HEK293 (cell line): Measurements from ENCODE around the gene RNF169.

ENCODE experiments used
- CTCF ChIA-PET: fragments of 350-600 bp; formaldehyde crosslinking; extraction: SDS; loops from one replicate; lab custom pipeline; 2021; ENCODE audit warnings: antibody characterized with exemption; lab: Yijun Ruan, JAX
- POLR2A ChIA-PET: fragments of 300-600 bp; formaldehyde crosslinking; extraction: SDS; loops from one replicate; lab custom pipeline; 2020; ENCODE audit warnings: antibody characterized with exemption, inconsistent platforms; lab: Yijun Ruan, JAX
- H3K27ac ChIP-seq: fragments of 200-500 bp; sonication (Bioruptor generic); 2 replicates; pipeline ENCODE4 v1.5.1; 2014; ENCODE audit warnings: low read depth, low read length, control low read depth, inconsistent platforms; ENCODE audit errors: extremely low read depth
- H3K36me3 ChIP-seq, 2 experiments: fragments of 200-500 bp in 1 of 2; sonication (Bioruptor generic) in 1 of 2; 1 replicate in 1 of 2; 2 replicates in 1 of 2; pipeline ENCODE4 v1.5.1; 2014 to 2017; ENCODE audit warnings: inconsistent platforms in 2 of 2, low read length in 2 of 2; ENCODE audit not compliant: control insufficient read depth in 2 of 2, insufficient read depth in 1 of 2
- H3K4me1 ChIP-seq: fragments of 200-500 bp; sonication (Bioruptor generic); 2 replicates; pipeline ENCODE4 v1.5.1; 2014; ENCODE audit warnings: mild to moderate bottlenecking, low read length, inconsistent platforms; ENCODE audit not compliant: control insufficient read depth, insufficient read depth
- H3K4me3 ChIP-seq: 2 replicates; pipeline ENCODE4 v1.5.1; 2011; ENCODE audit warnings: low read depth, mild to moderate bottlenecking, control low read depth, low read length, moderate library complexity
- H3K9me3 ChIP-seq: fragments of 200-500 bp; sonication (Bioruptor generic); 2 replicates; pipeline ENCODE4 v1.5.1; 2014; ENCODE audit warnings: low read depth, low read length, inconsistent platforms; ENCODE audit not compliant: control insufficient read depth, insufficient read depth
- KLF16 ChIP-seq: fragments of 450-650 bp; formaldehyde crosslinking; IDR thresholded peaks from 2 replicates; pipeline ENCODE4 v1.5.1; 2017; ENCODE audit warnings: missing biosample characterization, missing genetic modification characterization
- KLF7 ChIP-seq: fragments of 450-650 bp; formaldehyde crosslinking; IDR thresholded peaks from 2 replicates; pipeline ENCODE4 v1.5.1; 2016; ENCODE audit warnings: missing biosample characterization, missing genetic modification characterization, borderline replicate concordance
- MEIS1 ChIP-seq: sonication (generic); formaldehyde crosslinking; IDR thresholded peaks from 2 replicates; pipeline ENCODE4 v1.8.1; 2022; ENCODE audit warnings: missing genetic modification reagents, mild to moderate bottlenecking, borderline replicate concordance
- MYNN ChIP-seq: fragments of 450-650 bp; formaldehyde crosslinking; IDR thresholded peaks from 2 replicates; pipeline ENCODE4 v1.5.1; 2016; ENCODE audit warnings: missing biosample characterization, missing genetic modification characterization, borderline replicate concordance
- OSR2 ChIP-seq: fragments of 450-650 bp; formaldehyde crosslinking; IDR thresholded peaks from 2 replicates; pipeline ENCODE4 v1.5.1; 2016; ENCODE audit warnings: missing biosample characterization, missing genetic modification characterization
- PRDM1 ChIP-seq: fragments of 450-650 bp; formaldehyde crosslinking; IDR thresholded peaks from 2 replicates; pipeline ENCODE4; 2016; ENCODE audit warnings: missing biosample characterization, missing genetic modification characterization
- ZBTB26 ChIP-seq: fragments of 450-650 bp; formaldehyde crosslinking; optimal IDR thresholded peaks from 2 replicates; pipeline ENCODE3; 2016; ENCODE audit warnings: missing biosample characterization, mild to moderate bottlenecking, missing genetic modification characterization
- ZBTB8A ChIP-seq: fragments of 450-650 bp; formaldehyde crosslinking; IDR thresholded peaks from 2 replicates; pipeline ENCODE4 v1.5.1; 2016; ENCODE audit warnings: missing biosample characterization, missing genetic modification characterization
- ZEB2 ChIP-seq: fragments of 450-650 bp; formaldehyde crosslinking; IDR thresholded peaks from 2 replicates; pipeline ENCODE4 v1.5.1; 2016; ENCODE audit warnings: missing biosample characterization, missing genetic modification characterization
- ZFP3 ChIP-seq: fragments of 450-650 bp; formaldehyde crosslinking; IDR thresholded peaks from 2 replicates; pipeline ENCODE4 v1.5.1; 2016; ENCODE audit warnings: low read depth, missing biosample characterization, missing genetic modification characterization
- ZNF112 ChIP-seq: fragments of 450-650 bp; formaldehyde crosslinking; IDR thresholded peaks from 2 replicates; pipeline ENCODE4 v1.5.0; 2017; ENCODE audit warnings: missing biosample characterization, missing genetic modification characterization
- ZNF132 ChIP-seq: fragments of 450-650 bp; formaldehyde crosslinking; IDR thresholded peaks from 2 replicates; pipeline ENCODE4 v1.5.1; 2017; ENCODE audit warnings: missing biosample characterization, missing genetic modification characterization, borderline replicate concordance
- ZNF214 ChIP-seq: fragments of 450-650 bp; formaldehyde crosslinking; IDR thresholded peaks from 2 replicates; pipeline ENCODE4 v1.5.1; 2017; ENCODE audit warnings: missing biosample characterization, mild to moderate bottlenecking, missing genetic modification characterization, borderline replicate concordance
- ZNF248 ChIP-seq: fragments of 450-650 bp; formaldehyde crosslinking; IDR thresholded peaks from 2 replicates; pipeline ENCODE4 v1.5.1; 2017; ENCODE audit warnings: missing biosample characterization, missing genetic modification characterization
- ZNF280D ChIP-seq: fragments of 450-650 bp; formaldehyde crosslinking; IDR thresholded peaks from 2 replicates; pipeline ENCODE4 v1.5.1; 2016; ENCODE audit warnings: missing biosample characterization, missing genetic modification characterization
- ZNF335 ChIP-seq: fragments of 450-650 bp; formaldehyde crosslinking; conservative IDR thresholded peaks from 2 replicates; pipeline ENCODE4 v1.5.1; 2016; ENCODE audit warnings: missing biosample characterization, missing genetic modification characterization
- ZNF501 ChIP-seq: fragments of 450-650 bp; formaldehyde crosslinking; IDR thresholded peaks from 2 replicates; pipeline ENCODE4 v1.5.1; 2016; ENCODE audit warnings: missing biosample characterization, missing genetic modification characterization
- ZNF544 ChIP-seq: fragments of 450-650 bp; formaldehyde crosslinking; IDR thresholded peaks from 2 replicates; pipeline ENCODE4 v1.5.0; 2017; ENCODE audit warnings: missing biosample characterization, missing genetic modification characterization
- ZNF548 ChIP-seq: fragments of 450-650 bp; formaldehyde crosslinking; IDR thresholded peaks from 2 replicates; pipeline ENCODE4 v1.5.1; 2016; ENCODE audit warnings: missing biosample characterization, missing genetic modification characterization
- ZNF555 ChIP-seq: fragments of 450-650 bp; formaldehyde crosslinking; conservative IDR thresholded peaks from 2 replicates; pipeline ENCODE4 v1.5.1; 2017; ENCODE audit warnings: missing biosample characterization, mild to moderate bottlenecking, missing genetic modification characterization, inconsistent platforms
- ZNF558 ChIP-seq: fragments of 450-650 bp; formaldehyde crosslinking; IDR thresholded peaks from 2 replicates; pipeline ENCODE4 v1.5.1; 2016; ENCODE audit warnings: missing biosample characterization, missing genetic modification characterization
- ZNF843 ChIP-seq: fragments of 450-650 bp; formaldehyde crosslinking; IDR thresholded peaks from 2 replicates; pipeline ENCODE4 v1.5.1; 2016; ENCODE audit warnings: missing biosample characterization, missing genetic modification characterization
- ZSCAN16 ChIP-seq: fragments of 450-650 bp; formaldehyde crosslinking; IDR thresholded peaks from 2 replicates; pipeline ENCODE4 v1.5.1; 2016; ENCODE audit warnings: missing biosample characterization, missing genetic modification characterization
- ZSCAN5A ChIP-seq: fragments of 450-650 bp; formaldehyde crosslinking; IDR thresholded peaks from 2 replicates; pipeline ENCODE4 v1.5.1; 2016; ENCODE audit warnings: missing biosample characterization, missing genetic modification characterization
- TF ChIP-seq, protein P1 (sequence below): fragments of 450-650 bp; formaldehyde crosslinking; IDR thresholded peaks from 2 replicates; pipeline ENCODE4 v1.5.1; 2017; ENCODE audit warnings: missing biosample characterization, missing genetic modification characterization
- TF ChIP-seq, protein P2 (sequence below): fragments of 450-650 bp; formaldehyde crosslinking; IDR thresholded peaks from 2 replicates; pipeline ENCODE4 v1.5.1; 2016; ENCODE audit warnings: missing biosample characterization, missing genetic modification characterization, borderline replicate concordance

The RNF169 gene

GRCh38 chr11:74729397-74729796, 19.3 kb upstream of the RNF169 start:
- TF ChIP-seq, protein P1, sequence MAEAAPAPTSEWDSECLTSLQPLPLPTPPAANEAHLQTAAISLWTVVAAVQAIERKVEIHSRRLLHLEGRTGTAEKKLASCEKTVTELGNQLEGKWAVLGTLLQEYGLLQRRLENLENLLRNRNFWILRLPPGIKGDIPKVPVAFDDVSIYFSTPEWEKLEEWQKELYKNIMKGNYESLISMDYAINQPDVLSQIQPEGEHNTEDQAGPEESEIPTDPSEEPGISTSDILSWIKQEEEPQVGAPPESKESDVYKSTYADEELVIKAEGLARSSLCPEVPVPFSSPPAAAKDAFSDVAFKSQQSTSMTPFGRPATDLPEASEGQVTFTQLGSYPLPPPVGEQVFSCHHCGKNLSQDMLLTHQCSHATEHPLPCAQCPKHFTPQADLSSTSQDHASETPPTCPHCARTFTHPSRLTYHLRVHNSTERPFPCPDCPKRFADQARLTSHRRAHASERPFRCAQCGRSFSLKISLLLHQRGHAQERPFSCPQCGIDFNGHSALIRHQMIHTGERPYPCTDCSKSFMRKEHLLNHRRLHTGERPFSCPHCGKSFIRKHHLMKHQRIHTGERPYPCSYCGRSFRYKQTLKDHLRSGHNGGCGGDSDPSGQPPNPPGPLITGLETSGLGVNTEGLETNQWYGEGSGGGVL (tag by site-specific recombination), result no peak
- TF ChIP-seq ZNF248 (tag by site-specific recombination) (no peak), ZNF214 (tag by site-specific recombination) (no peak), ZNF548 (tag by site-specific recombination) (no peak), ZFP3 (tag by site-specific recombination) (no peak), MYNN (tag by site-specific recombination) (no peak), ZNF280D (tag by site-specific recombination) (no peak), ZNF555 (tag by site-specific recombination) (no peak), ZSCAN16 (tag by site-specific recombination) (no peak), MEIS1 (CRISPR knock-in tag) (no peak)
- TF ChIP-seq, protein P2, sequence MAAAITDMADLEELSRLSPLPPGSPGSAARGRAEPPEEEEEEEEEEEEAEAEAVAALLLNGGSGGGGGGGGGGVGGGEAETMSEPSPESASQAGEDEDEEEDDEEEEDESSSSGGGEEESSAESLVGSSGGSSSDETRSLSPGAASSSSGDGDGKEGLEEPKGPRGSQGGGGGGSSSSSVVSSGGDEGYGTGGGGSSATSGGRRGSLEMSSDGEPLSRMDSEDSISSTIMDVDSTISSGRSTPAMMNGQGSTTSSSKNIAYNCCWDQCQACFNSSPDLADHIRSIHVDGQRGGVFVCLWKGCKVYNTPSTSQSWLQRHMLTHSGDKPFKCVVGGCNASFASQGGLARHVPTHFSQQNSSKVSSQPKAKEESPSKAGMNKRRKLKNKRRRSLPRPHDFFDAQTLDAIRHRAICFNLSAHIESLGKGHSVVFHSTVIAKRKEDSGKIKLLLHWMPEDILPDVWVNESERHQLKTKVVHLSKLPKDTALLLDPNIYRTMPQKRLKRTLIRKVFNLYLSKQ, result no peak
- ChIA-PET CTCF (interaction anchor here (1.0 to 9.2 kb wide), 3 partner anchors 11 to 55 kb away, joined by 3 to 103 read pairs (median 63); no protein-coding TSS in a partner anchor), POLR2A (interaction anchor here (0.5 kb wide), 1 partner anchor 19 kb away, joined by 3 read pairs; no protein-coding TSS in a partner anchor)
- Histone ChIP-seq H3K9me3 (no peaks in the 10 kb centered on the region), H3K4me3 (no peak overlapping the region), H3K27ac (no peak overlapping the region), H3K36me3 (no peaks in the 10 kb centered on the region), H3K4me1 (no peaks in the 10 kb centered on the region)

DNA sequence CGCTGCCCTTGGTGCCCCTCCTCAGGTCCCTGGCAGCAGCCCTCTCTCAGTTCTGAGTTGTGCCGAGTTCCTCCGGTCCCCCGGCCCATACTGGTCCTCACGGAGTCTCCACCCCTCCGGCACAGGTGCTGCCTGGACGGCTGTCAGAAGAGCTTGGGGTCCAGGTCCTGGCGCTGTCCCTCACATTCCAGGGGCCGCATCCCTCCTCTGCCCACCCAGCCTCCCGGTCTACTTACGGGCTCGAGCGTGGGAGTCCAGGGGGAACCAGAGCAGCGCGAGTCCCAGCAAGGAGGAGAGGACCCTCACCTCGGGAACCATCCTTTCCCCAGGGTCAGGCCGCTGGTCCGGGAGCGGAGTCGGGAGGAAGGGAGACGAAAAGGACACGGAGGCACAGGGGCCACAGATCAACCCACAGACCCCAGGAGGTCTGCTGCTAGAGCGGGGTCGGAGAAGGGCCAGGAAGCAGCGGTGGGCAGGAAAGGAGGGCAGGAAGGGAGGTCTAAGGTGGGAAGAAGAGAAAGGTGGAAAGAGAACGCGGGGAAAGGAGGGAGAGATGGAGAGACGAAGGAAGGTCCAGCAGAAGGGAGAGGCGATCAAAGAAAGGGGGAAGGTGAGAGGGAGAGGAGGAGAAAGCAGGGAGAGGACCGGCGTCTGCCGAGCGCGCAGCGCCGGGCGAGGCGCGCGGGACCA, 17.9 kb upstream of the RNF169 start:
- Histone ChIP-seq H3K4me1 (no peaks in the 10 kb centered on the region), H3K4me3 (no peak overlapping the region), H3K36me3 (no peaks in the 10 kb centered on the region), H3K9me3 (no peaks in the 10 kb centered on the region), H3K27ac (no peak overlapping the region)
- POLR2A ChIA-PET, result no interaction called here
- CTCF ChIA-PET, result interaction anchor here (0.5 to 6.8 kb wide), 3 partner anchors 9 to 28 kb away, joined by 3 to 63 read pairs (median 3); no protein-coding TSS in a partner anchor
- TF ChIP-seq ZNF335 (tag by site-specific recombination) (0 out of 2 replicates have a peak, but pooled peaks have one; percentile 21), MYNN (tag by site-specific recombination) (no peak), ZNF544 (no peak), ZBTB26 (peak; percentile 28), ZNF132 (no peak), ZNF548 (tag by site-specific recombination) (no peak), ZBTB8A (tag by site-specific recombination) (0 out of 2 replicates have a peak, but pooled peaks have one; percentile 10), ZNF843 (tag by site-specific recombination) (no peak), KLF16 (no peak), ZSCAN5A (tag by site-specific recombination) (no peak), KLF7 (tag by site-specific recombination) (no peak), ZNF112 (tag by site-specific recombination) (no peak), PRDM1 (tag by site-specific recombination) (peak; percentile 97), ZNF501 (no peak), OSR2 (tag by site-specific recombination) (no peak), ZEB2 (tag by site-specific recombination) (no peak), ZNF558 (tag by site-specific recombination) (no peak)
